GM18520 (cell line): ENCODE data around the gene GNG14.
"Not testable (repeated sequence)": the region's sequence is repeated elsewhere in the genome, so short reads cannot be mapped to it uniquely, and the experiment has no call there.

ENCODE experiments used
- ATAC-seq: cut with Tn5 transposase; IDR thresholded peaks from one replicate; pipeline ENCODE4 v1.9.1; 2021; ENCODE audit not compliant: unreplicated experiment

GNG14 gene

GRCh38 chr19:12687496-12688196 is at the start of gene GNG14:
Gene GNG14 (plus strand): TSS chr19:12687998. CDS start chr19:12688049, 51 bp downstream.
- ATAC-seq: no peak

GRCh38 chr19:12638611-12639182 is 49.1 kb upstream of the GNG14 start:
- no peak for ATAC-seq

- ATAC-seq: no peak
Observed at GRCh38 chr19:12639901-12640613, 47.7 kb upstream of the GNG14 start.

GRCh38 chr19:12641456-12641855 is 46.3 kb upstream of the GNG14 start:
- ATAC-seq: no peak

- ATAC-seq: no peak
Observed at GRCh38 chr19:12642506-12642905, 45.3 kb upstream of the GNG14 start.

GRCh38 chr19:12643716-12644115 is 44.1 kb upstream of the GNG14 start:
- ATAC-seq: not testable (repeated sequence)

- no peak for ATAC-seq
Observed at GRCh38 chr19:12646551-12646950, 41.2 kb upstream of the GNG14 start.

- ATAC-seq: no peak
Observed at GRCh38 chr19:12647047-12647446, 40.8 kb upstream of the GNG14 start.

- no peak for ATAC-seq
Observed at GRCh38 chr19:12647490-12648071, 40.2 kb upstream of the GNG14 start.

GRCh38 chr19:12648088-12648487 is 39.7 kb upstream of the GNG14 start:
- no peak for ATAC-seq

- ATAC-seq: no peak
Observed at GRCh38 chr19:12649941-12650340, 37.9 kb upstream of the GNG14 start.

- ATAC-seq: no peak
Observed at GRCh38 chr19:12652219-12652618, 35.6 kb upstream of the GNG14 start.

- ATAC-seq: no peak
Observed at GRCh38 chr19:12655546-12655945, 32.3 kb upstream of the GNG14 start.

- ATAC-seq: no peak
Observed at GRCh38 chr19:12656899-12657571, 30.8 kb upstream of the GNG14 start.

- no peak for ATAC-seq
Observed at GRCh38 chr19:12657966-12658365, 29.8 kb upstream of the GNG14 start.

GRCh38 chr19:12660980-12661379 is 26.8 kb upstream of the GNG14 start:
- ATAC-seq: no peak

GRCh38 chr19:12664406-12665280 is 23.2 kb upstream of the GNG14 start:
- no peak for ATAC-seq

GRCh38 chr19:12665281-12665573 is 22.6 kb upstream of the GNG14 start:
- ATAC-seq: no peak

GRCh38 chr19:12665671-12666264 is 22.0 kb upstream of the GNG14 start:
- ATAC-seq: no peak
